ENCODE data around the gene RAB3GAP2.
"Not testable (repeated sequence)": the region's sequence is repeated elsewhere in the genome, so short reads cannot be mapped to it uniquely, and the experiment has no call there.

Gene RAB3GAP2

GRCh38 chr1:220127076-220127475 is 145.2 kb downstream of the RAB3GAP2 start:
- no peak for DNase-seq

GRCh38 chr1:220124542-220124941 is 147.7 kb downstream of the RAB3GAP2 start:
- DNase-seq = peak; percentile 64

GRCh38 chr1:220123889-220124288 is 148.4 kb downstream of the RAB3GAP2 start:
- DNase-seq = peak; percentile 12

- DNase-seq = no peak
Measured at GRCh38 chr1:220123066-220123465, 149.2 kb downstream of the RAB3GAP2 start.

GRCh38 chr1:220121791-220122530 is 150.3 kb downstream of the RAB3GAP2 start:
- DNase-seq = no peak

GRCh38 chr1:220119043-220119512 is 153.2 kb downstream of the RAB3GAP2 start:
- no peak for DNase-seq

- peak; percentile 38 for DNase-seq
Measured at GRCh38 chr1:220113136-220113695, 159.0 kb downstream of the RAB3GAP2 start.

GRCh38 chr1:220112600-220112999 is 159.7 kb downstream of the RAB3GAP2 start:
- DNase-seq = not testable (repeated sequence)

- DNase-seq = not testable (repeated sequence)
Measured at GRCh38 chr1:220110473-220110872, 161.8 kb downstream of the RAB3GAP2 start.

- no peak for DNase-seq
Measured at GRCh38 chr1:220099826-220100225, 172.4 kb downstream of the RAB3GAP2 start.

Measured in fibroblast of skin of right biceps (primary cell).